Small intestine (tissue), 7 donors: ENCODE measurements around the gene FAM177B. TPM values are rescaled to one million over a fixed set of nuclear protein-coding genes. Genes with fewer than 3 reads are reported as not detected.
A peak's percentile ranks its signal among the peaks of the same experiment; 100 is the strongest.

Experiments used
- DNase-seq, 2 donors: peaks; one replicate each; pipeline versions ENCODE4 v3.0.0 to v3.0.0-alpha.2; 2013
- FAIRE-seq: peaks from 2 replicates; lab custom pipeline; 2012; peaks lifted over from hg19 to GRCh38; lab: Jason Lieb, UNC
- H3K27ac ChIP-seq, 3 donors: one replicate each; pipeline ENCODE4 v1.5.1; 2013; ENCODE audit warnings: low read length in 2 of 3, mild to moderate bottlenecking in 2 of 3, control low read depth in 1 of 3, inconsistent platforms in 1 of 3, low read depth in 1 of 3, moderate library complexity in 1 of 3
- H3K27me3 ChIP-seq, 3 donors: one replicate each; pipeline ENCODE4 v1.6.1; 2013; ENCODE audit warnings: low read length in 3 of 3, inconsistent platforms in 1 of 3; ENCODE audit not compliant: control insufficient read depth in 3 of 3, insufficient read depth in 3 of 3
- H3K36me3 ChIP-seq, 3 donors: one replicate each; pipeline ENCODE4 v1.6.1; 2013; ENCODE audit warnings: low read length in 3 of 3, inconsistent platforms in 1 of 3, low read depth in 1 of 3, mild to moderate bottlenecking in 1 of 3, moderate library complexity in 1 of 3; ENCODE audit not compliant: control insufficient read depth in 3 of 3, insufficient read depth in 2 of 3
- H3K4me1 ChIP-seq, 3 donors: one replicate each; pipeline ENCODE4 v1.6.1; 2013; ENCODE audit warnings: low read length in 2 of 3, inconsistent platforms in 1 of 3, low read depth in 1 of 3, mild to moderate bottlenecking in 1 of 3, moderate library complexity in 1 of 3; ENCODE audit not compliant: control insufficient read depth in 3 of 3, insufficient read depth in 2 of 3
- H3K4me3 ChIP-seq, 3 donors: one replicate each; pipeline ENCODE4 v1.5.1; 2013; ENCODE audit warnings: low read length in 3 of 3, control low read depth in 1 of 3, inconsistent platforms in 1 of 3, low read depth in 1 of 3, mild to moderate bottlenecking in 1 of 3, moderate library complexity in 1 of 3
- H3K9me3 ChIP-seq, 2 donors: one replicate each; pipeline ENCODE4 v1.6.1; 2013; ENCODE audit warnings: low read depth in 1 of 2, low read length in 1 of 2; ENCODE audit not compliant: control insufficient read depth in 2 of 2, insufficient read depth in 1 of 2
- WGBS, 3 donors: extraction: QIAGEN DNeasy Blood & Tissue Kit; methylation state at CpG; one replicate each; pipeline ENCODE4 v1.1.7; 2013; 5-methylcytosine and 5-hydroxymethylcytosine counted together
- polyA plus RNA-seq, 4 donors: library from polyadenylated mRNA; stranded (reverse) in 3 of 4; unstranded in 1 of 4; fragments of 200-250 nt in 3 of 4; fragments of 120-200 nt in 1 of 4; gene quantifications; one replicate each; pipeline versions ENCODE4 v1.2.1 to v1.2.3, GENCODE V29; 2013
- donor health status: healthy with polysubstance abuse.
- donor health status: control.
- donor health status: control.
- donor health status: Bipolar disorder and iron deficiency.
- donor health status: healthy.

FAM177B gene
- polyA plus RNA-seq, 4 donors: 3.8 to 16.5 (median 8.5) TPM

- DNase-seq: no peak
These were observed 30.2 kb upstream of the FAM177B start for GRCh38 chr1:222706815-222707214.

GRCh38 chr1:222709700-222710153 is 27.3 kb upstream of the FAM177B start:
- 76 to 89% (median 79%) methylated on average over 5 of the region's 5 CpGs for WGBS, 3 donors
- Histone ChIP-seq H3K9me3 (no peaks in the 10 kb centered on the region), H3K27me3 (no peaks in the 10 kb centered on the region), H3K4me1 (peaks cover 2 to 10% (median 10%) of the 10 kb centered on the region in 3 donors), H3K36me3 (peaks cover 0 to 3% (median 0%) of the 10 kb centered on the region in 3 donors), H3K27ac (no peak overlapping the region), H3K4me3 (no peak overlapping the region)
- no peak for DNase-seq
- FAIRE-seq: no peak

More at GRCh38 chr1:222706815-222707214, 30.2 kb upstream of the FAM177B start:
- no peak overlapping the region for H3K4me3 ChIP-seq
- no peaks in the 10 kb centered on the region for H3K27me3 ChIP-seq
- H3K27ac ChIP-seq: no peak overlapping the region
- peaks cover 2 to 10% (median 10%) of the 10 kb centered on the region in 3 donors for H3K4me1 ChIP-seq
- FAIRE-seq: no peak
- WGBS, 3 donors: 74 to 94% (median 75%) methylated on average over 4 of the region's 4 CpGs
- no peaks in the 10 kb centered on the region for H3K9me3 ChIP-seq
- H3K36me3 ChIP-seq: peaks cover 0 to 3% (median 2%) of the 10 kb centered on the region in 3 donors

GRCh38 chr1:222711319-222712252 is 25.4 kb upstream of the FAM177B start:
- H3K36me3 ChIP-seq: peaks cover 0 to 8% (median 0%) of the 10 kb centered on the region in 3 donors
- H3K4me1 ChIP-seq: peaks cover 2 to 10% (median 10%) of the 10 kb centered on the region in 3 donors
- WGBS, 3 donors: 0 to 1% (median 0%) methylated on average over 40 to 42 of the region's 42 CpGs
- DNase-seq (peak; percentile 65 to 77), FAIRE-seq (no peak)
- H3K27ac ChIP-seq: peak overlapping the region; percentile 75 to 98 (median 96)
- no peaks in the 10 kb centered on the region for H3K27me3 ChIP-seq
- no peaks in the 10 kb centered on the region for H3K9me3 ChIP-seq
- H3K4me3 ChIP-seq: peak overlapping the region; percentile 80 to 97 (median 92)

- FAIRE-seq (no peak), DNase-seq (peak; percentile 89 to 96)
- Histone ChIP-seq H3K27me3 (no peaks in the 10 kb centered on the region), H3K36me3 (peaks cover 0 to 8% (median 2%) of the 10 kb centered on the region in 3 donors), H3K9me3 (no peaks in the 10 kb centered on the region), H3K4me3 (peak within 1 kb of the TSS; percentile 80 to 97 (median 92)), H3K4me1 (peaks cover 2 to 10% (median 10%) of the 10 kb centered on the region in 3 donors), H3K27ac (peak within 1 kb of the TSS; percentile 89 to 98 (median 96))
- 1 to 3% (median 1%) methylated on average over 38 to 57 of the region's 62 CpGs for WGBS, 3 donors
These were observed 24.5 kb upstream of the FAM177B start, which contains the start of the genes AIDA and BROX for GRCh38 chr1:222712253-222713090. Gene AIDA, minus strand, starts transcription at chr1:222712491. Its CDS starts 174 bp downstream, at chr1:222712317. Gene BROX, plus strand, starts transcription at chr1:222712564. Its CDS starts 3,136 bp downstream, at chr1:222715700.

GRCh38 chr1:222713091-222713961 is 23.7 kb upstream of the FAM177B start:
- WGBS, 3 donors: 0 to 1% (median 1%) methylated on average over 39 of the region's 39 CpGs
- Histone ChIP-seq H3K4me1 (peaks cover 2 to 10% (median 10%) of the 10 kb centered on the region in 3 donors), H3K27me3 (no peaks in the 10 kb centered on the region), H3K36me3 (peaks cover 0 to 8% (median 2%) of the 10 kb centered on the region in 3 donors), H3K27ac (peak overlapping the region; percentile 89 to 98 (median 95)), H3K9me3 (no peaks in the 10 kb centered on the region), H3K4me3 (peak overlapping the region; percentile 57 to 97 (median 92))
- DNase-seq (peak; percentile 95 to 97), FAIRE-seq (no peak)

- Histone ChIP-seq H3K9me3 (no peaks in the 10 kb centered on the region), H3K4me1 (no peaks in the 10 kb centered on the region), H3K27me3 (no peaks in the 10 kb centered on the region), H3K27ac (no peak overlapping the region), H3K4me3 (no peak overlapping the region), H3K36me3 (peaks cover 2 to 10% (median 2%) of the 10 kb centered on the region in 3 donors)
- FAIRE-seq: no peak
- DNase-seq: no peak
- 93 to 95% (median 94%) methylated on average over 2 of the region's 2 CpGs for WGBS, 3 donors
These were observed 20.6 kb upstream of the FAM177B start for GRCh38 chr1:222716393-222716792.

- WGBS, 3 donors: 88 to 90% (median 89%) methylated on average over 1 of the region's 1 CpG
- Histone ChIP-seq H3K4me1 (no peaks in the 10 kb centered on the region), H3K9me3 (no peaks in the 10 kb centered on the region), H3K27ac (no peak overlapping the region), H3K27me3 (no peaks in the 10 kb centered on the region), H3K4me3 (no peak overlapping the region), H3K36me3 (peaks cover 7 to 23% (median 22%) of the 10 kb centered on the region in 3 donors)
- FAIRE-seq (no peak), DNase-seq (no peak)
These were observed 8.3 kb upstream of the FAM177B start for GRCh38 chr1:222728746-222729145.
